Activated naive CD4-positive, alpha-beta T cell treated with Interleukin-2 at 50 U/mL for 16 hours (primary cell): ENCODE data around the gene CPTP.

Experiments
- DNase-seq: peaks from one replicate; pipeline ENCODE4 v3.0.0-alpha.2; 2020

Gene CPTP

GRCh38 chr1:1292851-1293250 lies 31.8 kb upstream of the CPTP start:
- no peak for DNase-seq

DNA sequence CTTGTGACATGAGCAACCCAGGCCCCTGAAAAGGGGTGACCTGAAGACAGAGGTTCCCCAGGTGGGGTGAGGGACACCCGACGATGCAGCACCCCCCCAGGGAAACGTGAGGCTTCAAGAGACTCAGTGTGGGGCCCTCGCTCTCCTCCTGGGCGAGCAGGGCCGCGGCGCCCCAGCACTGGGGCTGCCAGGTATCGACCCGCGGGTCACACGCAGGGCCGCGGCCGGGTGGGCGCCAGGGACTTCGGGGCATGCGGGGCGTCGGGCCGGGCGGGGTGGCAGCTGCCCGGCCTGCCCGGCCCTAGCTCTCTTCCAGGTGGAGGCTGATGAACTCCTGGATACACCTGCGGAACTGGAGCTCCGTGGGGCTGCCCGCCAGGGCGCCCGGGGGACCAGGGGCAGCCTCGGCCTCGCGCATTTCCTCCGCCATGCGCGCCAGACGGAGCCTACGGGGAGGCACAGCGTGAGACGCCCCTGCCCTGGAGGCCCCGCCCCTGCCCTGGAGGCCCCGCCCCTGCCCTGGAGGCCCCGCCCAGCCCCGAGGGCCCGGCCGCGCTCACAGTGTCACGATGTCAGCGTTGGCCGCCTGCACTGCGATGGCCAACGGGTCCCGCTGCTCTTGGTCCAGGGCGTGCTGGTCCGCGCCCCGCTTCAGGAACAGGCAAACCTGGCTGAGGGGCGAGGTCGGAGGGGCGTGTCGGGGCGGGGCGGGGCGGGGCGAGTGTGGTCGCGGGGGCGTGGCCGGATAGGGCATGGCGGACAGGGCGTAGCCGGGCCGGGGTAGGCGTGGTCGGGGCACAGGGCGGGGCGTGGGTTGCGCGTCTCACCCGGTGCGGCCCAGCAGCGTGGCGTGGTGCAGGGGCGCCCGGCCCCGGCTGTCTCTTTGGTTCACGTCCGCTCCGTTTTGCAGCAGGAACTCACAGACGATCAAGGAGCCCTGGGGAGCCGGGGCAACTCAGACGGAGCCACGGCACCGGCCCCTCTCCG lies 31.0 kb upstream of the CPTP start:
- no peak for DNase-seq

DNA sequence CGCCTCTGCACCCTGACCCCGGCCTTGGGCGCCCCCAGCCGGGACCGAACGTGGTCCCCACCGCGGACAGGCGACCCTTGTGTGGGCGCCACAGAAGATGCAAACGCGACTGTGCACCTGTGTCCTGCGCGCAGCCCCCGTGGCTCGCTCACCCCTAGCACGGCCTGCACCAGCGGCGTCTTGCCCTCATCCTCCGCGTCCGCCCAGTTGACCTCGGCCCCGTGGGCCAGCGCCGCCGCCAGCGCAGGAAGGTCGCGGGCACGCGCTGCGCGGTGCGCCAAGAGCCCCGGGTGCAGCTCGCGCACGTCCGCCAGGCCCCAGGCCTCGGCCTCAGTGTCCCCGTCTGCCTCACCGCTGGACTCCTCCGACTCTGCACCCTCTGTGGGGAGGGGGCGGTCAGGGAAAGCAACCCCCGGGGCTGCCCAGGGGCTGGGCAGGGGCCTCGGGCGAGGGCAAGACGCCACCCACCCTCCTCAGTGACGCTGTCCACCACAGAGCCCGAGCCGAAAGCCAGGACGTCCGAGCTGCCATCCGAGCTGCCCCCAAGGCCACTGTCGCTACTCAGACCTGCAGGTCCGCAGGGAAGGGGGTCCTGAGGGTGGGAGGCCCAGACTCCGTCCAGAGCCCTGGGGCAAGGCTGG lies 30.2 kb upstream of the CPTP start:
- DNase-seq: no peak

DNA sequence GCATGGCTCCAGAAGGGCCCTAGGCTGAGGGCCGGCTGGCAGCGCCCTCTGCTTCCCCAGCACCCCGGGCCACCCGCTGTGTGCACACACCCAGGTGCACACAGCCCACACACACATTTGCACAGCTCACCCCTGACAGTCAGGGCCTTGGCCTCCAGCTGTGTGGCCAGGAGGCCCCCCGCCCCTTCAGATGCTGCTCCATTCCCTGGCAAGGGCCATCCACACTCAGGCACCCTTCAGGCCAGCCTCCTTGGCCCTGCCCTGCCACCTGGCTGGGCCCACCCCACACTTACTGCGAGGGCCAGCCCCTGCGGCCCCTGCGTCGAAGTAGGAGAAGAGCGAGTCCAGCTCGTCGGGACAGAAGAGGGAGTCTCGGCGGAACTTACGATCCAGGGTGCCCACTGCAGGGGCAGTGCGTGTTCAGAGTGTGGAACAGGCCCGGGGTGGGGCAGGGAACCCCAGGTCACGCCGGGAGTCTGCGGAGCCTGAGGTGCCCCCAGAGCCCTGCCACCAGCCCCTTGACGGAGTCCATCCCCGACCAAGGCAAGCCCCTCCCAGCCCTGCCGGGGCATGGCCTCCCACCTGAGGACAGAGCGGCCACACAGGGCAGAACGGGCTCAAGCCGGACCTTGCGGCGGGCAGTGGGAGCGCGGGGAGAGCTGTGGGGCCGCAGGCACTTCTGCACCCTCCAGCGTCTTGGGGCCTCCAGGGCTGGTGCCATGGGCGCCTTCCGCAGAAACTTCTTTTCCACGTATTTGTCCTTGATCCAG lies 29.3 kb upstream of the CPTP start:
- DNase-seq: no peak

- no peak for DNase-seq
Measured at GRCh38 chr1:1296070-1297061, 28.2 kb upstream of the CPTP start.

DNA sequence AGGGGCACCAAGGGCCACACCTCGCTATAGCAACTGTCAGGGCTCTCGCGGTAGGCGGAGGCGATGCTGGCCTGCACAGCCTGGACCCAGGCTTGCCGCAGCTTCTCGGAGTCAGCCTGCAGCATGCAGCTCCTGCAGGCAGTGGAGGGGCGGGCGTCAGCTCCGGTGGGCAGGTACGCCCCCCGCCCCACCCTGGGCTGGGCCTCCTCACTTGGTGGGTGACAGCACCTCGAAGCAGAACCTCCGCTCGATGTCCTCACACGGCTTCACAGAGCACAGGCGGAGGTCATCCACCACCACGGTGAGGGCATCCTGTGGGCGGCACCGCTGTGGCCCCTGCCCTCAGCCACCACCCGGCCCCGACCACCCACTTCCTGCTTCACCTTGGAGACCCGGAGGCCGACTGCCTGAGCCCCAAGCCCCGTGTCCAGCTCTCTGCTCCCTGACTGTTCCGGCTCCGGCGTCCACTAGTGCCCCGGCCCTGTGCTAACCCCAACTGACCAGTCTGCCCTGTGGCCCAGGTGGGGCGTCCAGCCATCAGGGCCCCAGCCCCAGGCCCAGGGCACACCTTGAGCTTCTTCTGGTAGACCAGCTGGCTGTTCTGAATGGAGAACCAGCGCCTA lies 26.7 kb upstream of the CPTP start:
- DNase-seq: no peak

- DNase-seq: no peak
Measured at GRCh38 chr1:1298861-1299685, 25.5 kb upstream of the CPTP start.

GRCh38 chr1:1299686-1300351 lies 24.8 kb upstream of the CPTP start:
- peak; percentile 29 for DNase-seq

DNA sequence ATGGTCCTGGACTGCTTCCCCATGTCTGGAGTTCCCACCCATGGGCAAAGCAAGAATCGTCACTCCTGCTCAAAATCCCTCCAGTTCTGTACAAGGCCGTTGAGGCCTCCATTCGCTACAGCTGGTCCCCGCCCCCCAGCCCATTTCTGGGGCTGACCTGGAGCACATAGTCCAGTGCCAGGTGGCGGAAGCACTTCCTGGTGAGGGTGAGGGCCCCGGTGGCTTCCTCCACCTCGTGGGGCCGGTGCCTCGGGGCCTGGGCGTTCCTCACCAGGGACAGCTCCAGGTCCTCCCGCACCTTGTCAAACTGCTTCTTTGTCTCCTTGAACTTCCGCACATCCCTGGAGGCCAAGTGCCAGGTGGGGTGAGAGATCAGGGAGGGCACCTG lies 24.3 kb upstream of the CPTP start:
- DNase-seq: no peak

- DNase-seq: peak; percentile 12
Measured at GRCh38 chr1:1302006-1302430, 22.6 kb upstream of the CPTP start.

DNA sequence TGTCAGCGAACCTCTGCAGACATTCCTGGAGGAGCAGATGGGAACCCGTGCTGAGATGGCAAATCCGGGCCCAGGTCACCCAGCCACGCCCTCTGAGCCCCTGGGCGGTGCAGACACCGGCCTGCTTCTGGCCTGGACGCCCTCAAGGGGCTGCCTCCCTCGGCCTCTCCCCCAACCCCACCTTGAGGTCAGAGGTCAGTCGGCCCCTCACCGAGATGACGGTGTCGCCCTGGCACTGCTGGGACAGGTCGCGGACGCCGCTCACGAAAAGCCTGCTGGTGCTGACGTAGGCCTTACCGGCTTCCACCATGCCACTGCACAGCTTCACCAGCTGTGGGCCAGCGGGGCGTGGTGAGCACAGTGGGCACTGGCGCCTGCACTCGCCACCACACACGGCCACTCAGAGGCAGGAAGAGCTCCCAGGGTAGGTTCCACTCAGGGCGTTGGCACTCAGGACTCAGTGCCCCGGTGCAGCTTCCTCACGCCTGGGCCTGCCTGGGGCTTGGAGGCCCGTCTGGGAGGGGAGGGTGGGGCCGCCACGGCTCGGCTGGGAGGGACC lies 21.6 kb upstream of the CPTP start:
- no peak for DNase-seq

DNA sequence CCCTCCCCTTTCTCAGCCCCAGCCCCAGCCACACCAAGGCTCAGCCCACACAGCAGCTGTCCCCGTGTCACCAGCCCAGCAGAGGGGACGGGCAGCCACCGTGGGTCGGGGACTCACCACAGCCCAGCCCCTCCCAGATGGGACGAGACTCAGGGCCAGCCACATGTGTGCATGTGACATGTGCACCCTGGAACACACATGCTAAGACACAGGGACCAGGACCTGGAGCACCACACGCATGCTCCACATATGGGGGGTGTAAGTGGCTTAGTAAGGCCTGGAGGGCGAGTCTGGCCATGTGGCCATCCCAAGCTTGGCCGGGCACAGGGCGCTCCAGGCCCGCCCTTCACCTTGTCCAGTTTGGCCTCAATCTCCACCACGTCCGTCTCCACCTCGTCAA lies 20.9 kb upstream of the CPTP start:
- DNase-seq: no peak

DNA sequence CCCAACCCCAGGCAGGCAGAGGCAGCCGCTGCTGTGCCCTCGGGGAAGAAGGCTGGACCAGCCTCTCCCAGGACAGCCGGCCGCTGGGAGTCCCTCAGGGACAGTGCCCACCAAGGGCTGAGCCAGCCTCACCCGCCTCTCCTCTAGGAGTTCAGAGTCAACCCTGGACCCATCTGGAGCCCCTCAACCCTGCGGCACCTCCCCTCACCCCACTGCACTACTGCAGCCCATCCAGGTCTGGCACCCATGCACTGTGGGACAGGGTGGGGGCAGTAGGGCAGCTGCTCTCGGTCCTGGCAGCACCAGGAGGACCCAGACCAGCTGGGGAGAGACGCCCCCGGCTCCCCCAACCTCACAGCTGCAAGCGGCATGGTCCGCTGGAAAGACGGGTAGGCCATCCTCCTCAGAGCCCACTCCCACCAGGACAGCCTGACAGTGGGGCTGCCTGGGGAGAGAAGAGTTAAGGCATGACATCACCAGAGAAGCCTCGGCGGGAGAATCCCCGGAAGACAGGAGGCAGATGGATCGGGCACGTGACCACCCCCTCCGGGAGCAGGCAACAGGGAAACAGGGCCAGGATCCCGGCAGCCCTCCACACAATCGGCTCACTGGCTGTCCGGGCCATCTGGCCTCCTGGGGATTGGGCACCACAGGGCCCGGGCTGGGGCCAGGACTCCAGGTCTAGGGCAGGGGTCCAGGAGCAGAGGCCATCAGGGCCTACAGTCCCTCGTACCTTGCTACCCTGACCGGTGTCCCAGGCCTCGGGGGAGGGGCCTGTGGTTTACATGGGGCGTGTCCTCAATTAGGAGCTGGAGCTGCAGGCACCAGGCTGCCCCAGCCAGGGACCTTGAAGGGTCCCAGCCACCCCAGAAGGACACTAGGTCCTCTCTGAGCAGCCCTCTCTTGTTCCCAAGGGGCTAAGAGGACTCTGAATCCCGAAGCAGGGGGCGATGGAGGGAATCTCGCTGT lies 20.0 kb upstream of the CPTP start:
- DNase-seq: no peak

- DNase-seq: peak; percentile 74
Measured at GRCh38 chr1:1305300-1306069, 19.1 kb upstream of the CPTP start.

DNA sequence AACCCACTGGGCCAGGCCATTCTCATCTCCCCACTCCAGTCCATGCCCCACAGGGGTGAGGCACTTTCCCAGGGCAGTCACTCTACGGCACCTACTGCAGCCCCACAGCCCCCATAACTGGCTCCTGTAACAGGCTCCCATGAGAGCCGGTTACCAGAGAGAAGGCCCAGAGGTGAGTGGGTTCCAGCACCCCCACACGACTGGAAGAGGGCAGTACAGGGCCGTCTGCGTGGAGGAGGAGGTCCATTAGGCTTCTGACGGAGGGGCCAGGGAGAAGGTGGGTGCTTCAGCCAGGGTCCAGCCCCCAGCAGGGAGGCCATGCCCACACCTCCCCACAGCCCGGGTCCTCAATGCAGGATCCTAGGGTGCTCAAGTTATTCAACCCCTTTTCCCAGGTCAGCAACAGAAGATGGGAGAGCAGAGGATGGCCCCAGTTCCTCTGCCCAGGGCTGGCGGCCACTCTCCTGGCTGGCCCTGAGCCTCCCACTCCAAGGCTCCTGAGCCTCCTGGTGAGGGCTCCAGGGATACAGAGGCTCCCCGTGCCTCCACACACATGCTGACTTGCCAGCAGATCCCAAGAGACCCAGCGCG lies 18.4 kb upstream of the CPTP start:
- no peak for DNase-seq

- no peak for DNase-seq
Measured at GRCh38 chr1:1306661-1307260, 17.8 kb upstream of the CPTP start.
